Liver (tissue), 9 donors: ENCODE measurements around the gene SERTAD2. TPM values are rescaled to one million over a fixed set of nuclear protein-coding genes. Genes with fewer than 3 reads are reported as not detected.

Experiments
- DNase-seq: peaks from one replicate; pipeline ENCODE4 v3.0.0-alpha.2; 2017; ENCODE audit warnings: low spot score
- H3K27ac ChIP-seq, 2 donors: one replicate each; pipeline ENCODE4 v1.7.0; 2013; ENCODE audit warnings: inconsistent platforms in 2 of 2, low read length in 2 of 2, control low read depth in 1 of 2, low read depth in 1 of 2, mild to moderate bottlenecking in 1 of 2
- H3K27me3 ChIP-seq, 4 donors: one replicate each; pipeline versions ENCODE4 v1.6.1 to v1.7.0; 2013; ENCODE audit warnings: low read length in 3 of 4, inconsistent platforms in 1 of 4, mild to moderate bottlenecking in 1 of 4, moderate library complexity in 1 of 4; ENCODE audit not compliant: control insufficient read depth in 4 of 4, insufficient read depth in 4 of 4
- H3K36me3 ChIP-seq, 4 donors: one replicate each; pipeline versions ENCODE4 v1.6.1 to v1.7.0; 2013; ENCODE audit warnings: low read length in 3 of 4, mild to moderate bottlenecking in 3 of 4, low read depth in 1 of 4, moderate library complexity in 1 of 4; ENCODE audit not compliant: control insufficient read depth in 4 of 4, insufficient read depth in 3 of 4
- H3K4me1 ChIP-seq, 4 donors: one replicate each; pipeline versions ENCODE4 v1.6.1 to v1.7.0; 2013; ENCODE audit warnings: low read length in 3 of 4, mild to moderate bottlenecking in 3 of 4, moderate library complexity in 1 of 4; ENCODE audit not compliant: control insufficient read depth in 4 of 4, insufficient read depth in 4 of 4
- H3K4me3 ChIP-seq, 3 donors: one replicate each; pipeline versions ENCODE4 v1.6.1 to v1.7.0; 2013; ENCODE audit warnings: low read length in 3 of 3, control low read depth in 1 of 3, low read depth in 1 of 3, mild to moderate bottlenecking in 1 of 3
- H3K9ac ChIP-seq, 2 donors: one replicate each; pipeline ENCODE4 v1.7.0; 2013; ENCODE audit warnings: low read length in 2 of 2, mild to moderate bottlenecking in 2 of 2, moderate library complexity in 2 of 2, control low read depth in 1 of 2, low read depth in 1 of 2
- H3K9me3 ChIP-seq, 4 donors: one replicate each; pipeline versions ENCODE4 v1.6.1 to v1.7.0; 2013; ENCODE audit warnings: low read length in 3 of 4; ENCODE audit not compliant: control insufficient read depth in 4 of 4
- ATF3 ChIP-seq: IDR thresholded peaks from 2 replicates; pipeline ENCODE4 v1.6.1; 2016; ENCODE audit warnings: antibody characterized with exemption
- EGR1 ChIP-seq, 2 donors: IDR thresholded peaks; 2 replicates each; pipeline ENCODE4 v1.6.1; 2016 to 2018; ENCODE audit warnings: antibody characterized with exemption in 2 of 2, low read depth in 2 of 2
- FOXA1 ChIP-seq: IDR thresholded peaks from 2 replicates; pipeline ENCODE4 v1.6.1; 2016; ENCODE audit warnings: antibody characterized with exemption
- FOXA2 ChIP-seq: IDR thresholded peaks from 2 replicates; pipeline ENCODE4 v1.6.1; 2016; ENCODE audit warnings: antibody characterized with exemption
- GABPA ChIP-seq, 2 donors: IDR thresholded peaks in 1 of 2; conservative IDR thresholded peaks in 1 of 2; 2 replicates each; pipeline ENCODE4 v1.6.1; 2016; ENCODE audit warnings: antibody characterized with exemption in 2 of 2, mild to moderate bottlenecking in 1 of 2, moderate library complexity in 1 of 2
- HNF4A ChIP-seq, 2 donors: conservative IDR thresholded peaks; 2 replicates each; pipeline ENCODE4 v1.6.1; 2016; ENCODE audit warnings: antibody characterized with exemption in 2 of 2, mild to moderate bottlenecking in 2 of 2
- HNF4G ChIP-seq: IDR thresholded peaks from 2 replicates; pipeline ENCODE4 v1.6.1; 2016; ENCODE audit warnings: antibody characterized with exemption
- JUND ChIP-seq, 2 donors: IDR thresholded peaks; 2 replicates each; pipeline ENCODE4 v1.6.1; 2016; ENCODE audit warnings: antibody characterized with exemption in 2 of 2
- NR2F2 ChIP-seq: IDR thresholded peaks from 2 replicates; pipeline ENCODE4 v1.6.1; 2016; ENCODE audit warnings: antibody characterized with exemption
- RAD21 ChIP-seq, 2 donors: IDR thresholded peaks; 2 replicates each; pipeline ENCODE4 v1.6.1; 2016; ENCODE audit warnings: antibody characterized with exemption in 2 of 2, mild to moderate bottlenecking in 2 of 2
- REST ChIP-seq: IDR thresholded peaks from 2 replicates; pipeline ENCODE4 v1.6.1; 2016; ENCODE audit warnings: antibody characterized with exemption, mild to moderate bottlenecking
- RXRA ChIP-seq, 2 donors: IDR thresholded peaks; 2 replicates each; pipeline ENCODE4 v1.6.1; 2017 to 2018; ENCODE audit warnings: antibody characterized with exemption in 2 of 2, mild to moderate bottlenecking in 1 of 2
- SP1 ChIP-seq: IDR thresholded peaks from 2 replicates; pipeline ENCODE4 v1.6.1; 2018; ENCODE audit warnings: antibody characterized with exemption, mild to moderate bottlenecking
- TAF1 ChIP-seq: conservative IDR thresholded peaks from 2 replicates; pipeline ENCODE4 v1.6.1; 2016; ENCODE audit warnings: antibody characterized with exemption, mild to moderate bottlenecking
- YY1 ChIP-seq: IDR thresholded peaks from 2 replicates; pipeline ENCODE4 v1.6.1; 2016; ENCODE audit warnings: antibody characterized with exemption, mild to moderate bottlenecking
- WGBS: extraction: QIAGEN DNeasy Blood & Tissue Kit; methylation state at CpG from one replicate; pipeline ENCODE4 v1.1.7; 2013; 5-methylcytosine and 5-hydroxymethylcytosine counted together
- polyA plus RNA-seq, 2 donors: library from polyadenylated mRNA; stranded (reverse) in 1 of 2; unstranded in 1 of 2; fragments of 200-250 nt in 1 of 2; fragments of >200 nt in 1 of 2; fragmentation: Nextera tagmentation in 1 of 2; extraction: Ambion mirVana in 1 of 2; gene quantifications; one replicate each; pipeline versions ENCODE4 v1.2.1 to v1.2.3, GENCODE V29; 2013 to 2015
- total RNA-seq, 2 donors: library from RNA; depleted of rRNA; stranded (reverse); fragments of >200 nt; gene quantifications; one replicate each; pipeline ENCODE4 v1.2.3, GENCODE V29; 2014
- TF ChIP-seq, protein P1 (sequence below): IDR thresholded peaks from 2 replicates; pipeline ENCODE4 v1.6.1; 2016; ENCODE audit warnings: antibody characterized with exemption
- TF ChIP-seq, protein P2 (sequence below): fragments of 150-350 bp; IDR thresholded peaks from 2 replicates; pipeline ENCODE4 v1.5.1; 2017; ENCODE audit warnings: improper control_type of control experiment, low read depth, low read length; ENCODE audit not compliant: missing input control
- TF ChIP-seq, protein P3 (sequence below): IDR thresholded peaks from 2 replicates; pipeline ENCODE4 v1.6.1; 2016; ENCODE audit warnings: antibody characterized with exemption
- donor health status: healthy.
- donor health status: healthy.
- donor health status: healthy.
- donor health status: healthy.
- donor health status: healthy.

The SERTAD2 gene
- total and polyA plus RNA-seq, 4 donors: 5.1 to 13.3 (median 6.4) TPM

DNA sequence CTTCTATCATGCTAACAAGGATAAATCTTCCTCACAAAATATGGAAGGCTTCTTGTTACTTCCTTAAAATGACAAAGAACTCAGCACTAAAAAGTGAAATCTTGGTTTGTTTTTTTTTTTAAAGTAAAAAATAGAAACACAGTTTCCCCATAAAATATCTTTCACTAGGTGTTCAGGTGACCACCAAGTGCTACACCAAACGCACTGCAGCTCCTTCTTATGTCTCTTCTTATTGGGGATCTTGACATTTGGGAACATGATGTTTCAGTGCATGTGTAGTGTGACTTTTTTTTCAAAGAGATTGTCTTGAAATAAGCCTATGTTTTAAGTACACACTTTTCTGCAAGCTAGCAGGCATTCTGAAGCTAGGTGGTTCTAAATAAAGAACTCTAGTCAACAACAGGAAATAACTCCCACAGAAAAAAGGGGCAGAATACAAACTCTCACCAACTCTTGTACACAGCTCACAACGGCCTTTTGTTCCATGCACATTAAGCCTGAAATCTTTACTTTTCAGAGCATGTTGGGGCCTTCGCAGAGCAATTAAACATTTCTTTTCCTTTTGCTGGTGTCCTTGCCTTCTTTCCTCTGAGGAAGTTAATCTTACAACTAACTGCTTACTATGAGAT is 13.2 kb upstream of the SERTAD2 start:
- Histone ChIP-seq H3K4me1 (no peaks in the 10 kb centered on the region), H3K27ac (no peak overlapping the region), H3K9me3 (no peaks in the 10 kb centered on the region), H3K9ac (no peak overlapping the region), H3K4me3 (no peak overlapping the region), H3K36me3 (no peaks in the 10 kb centered on the region), H3K27me3 (no peaks in the 10 kb centered on the region)
- TF ChIP-seq HNF4A (conservative IDR thresholded peaks at IDR 0.05) (no peak), ATF3 (no peak), YY1 (no peak), HNF4G (no peak), REST (no peak), RAD21 (IDR thresholded peaks at IDR 0.05) (no peak), EGR1 (IDR thresholded peaks at IDR 0.05; ENCODE audit: low read depth in 2 of 2) (no peak), FOXA1 (no peak), TAF1 (no peak), GABPA (IDR thresholded peaks at IDR 0.05 in 1 of 2, conservative IDR thresholded peaks at IDR 0.05 in 1 of 2) (no peak), FOXA2 (no peak), SP1 (no peak), RXRA (IDR thresholded peaks at IDR 0.05) (no peak), NR2F2 (no peak), JUND (IDR thresholded peaks at IDR 0.05) (no peak)
- TF ChIP-seq, protein P1, sequence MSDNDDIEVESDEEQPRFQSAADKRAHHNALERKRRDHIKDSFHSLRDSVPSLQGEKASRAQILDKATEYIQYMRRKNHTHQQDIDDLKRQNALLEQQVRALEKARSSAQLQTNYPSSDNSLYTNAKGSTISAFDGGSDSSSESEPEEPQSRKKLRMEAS: no peak
- TF ChIP-seq, protein P2, sequence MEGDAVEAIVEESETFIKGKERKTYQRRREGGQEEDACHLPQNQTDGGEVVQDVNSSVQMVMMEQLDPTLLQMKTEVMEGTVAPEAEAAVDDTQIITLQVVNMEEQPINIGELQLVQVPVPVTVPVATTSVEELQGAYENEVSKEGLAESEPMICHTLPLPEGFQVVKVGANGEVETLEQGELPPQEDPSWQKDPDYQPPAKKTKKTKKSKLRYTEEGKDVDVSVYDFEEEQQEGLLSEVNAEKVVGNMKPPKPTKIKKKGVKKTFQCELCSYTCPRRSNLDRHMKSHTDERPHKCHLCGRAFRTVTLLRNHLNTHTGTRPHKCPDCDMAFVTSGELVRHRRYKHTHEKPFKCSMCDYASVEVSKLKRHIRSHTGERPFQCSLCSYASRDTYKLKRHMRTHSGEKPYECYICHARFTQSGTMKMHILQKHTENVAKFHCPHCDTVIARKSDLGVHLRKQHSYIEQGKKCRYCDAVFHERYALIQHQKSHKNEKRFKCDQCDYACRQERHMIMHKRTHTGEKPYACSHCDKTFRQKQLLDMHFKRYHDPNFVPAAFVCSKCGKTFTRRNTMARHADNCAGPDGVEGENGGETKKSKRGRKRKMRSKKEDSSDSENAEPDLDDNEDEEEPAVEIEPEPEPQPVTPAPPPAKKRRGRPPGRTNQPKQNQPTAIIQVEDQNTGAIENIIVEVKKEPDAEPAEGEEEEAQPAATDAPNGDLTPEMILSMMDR: no peak
- TF ChIP-seq, protein P3, sequence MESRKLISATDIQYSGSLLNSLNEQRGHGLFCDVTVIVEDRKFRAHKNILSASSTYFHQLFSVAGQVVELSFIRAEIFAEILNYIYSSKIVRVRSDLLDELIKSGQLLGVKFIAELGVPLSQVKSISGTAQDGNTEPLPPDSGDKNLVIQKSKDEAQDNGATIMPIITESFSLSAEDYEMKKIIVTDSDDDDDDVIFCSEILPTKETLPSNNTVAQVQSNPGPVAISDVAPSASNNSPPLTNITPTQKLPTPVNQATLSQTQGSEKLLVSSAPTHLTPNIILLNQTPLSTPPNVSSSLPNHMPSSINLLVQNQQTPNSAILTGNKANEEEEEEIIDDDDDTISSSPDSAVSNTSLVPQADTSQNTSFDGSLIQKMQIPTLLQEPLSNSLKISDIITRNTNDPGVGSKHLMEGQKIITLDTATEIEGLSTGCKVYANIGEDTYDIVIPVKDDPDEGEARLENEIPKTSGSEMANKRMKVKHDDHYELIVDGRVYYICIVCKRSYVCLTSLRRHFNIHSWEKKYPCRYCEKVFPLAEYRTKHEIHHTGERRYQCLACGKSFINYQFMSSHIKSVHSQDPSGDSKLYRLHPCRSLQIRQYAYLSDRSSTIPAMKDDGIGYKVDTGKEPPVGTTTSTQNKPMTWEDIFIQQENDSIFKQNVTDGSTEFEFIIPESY: no peak
- 72% methylated on average over 3 of the region's 3 CpGs for WGBS
- no peak for DNase-seq
